ENCODE measurements around the gene IZUMO4.

Gene IZUMO4, protein sequence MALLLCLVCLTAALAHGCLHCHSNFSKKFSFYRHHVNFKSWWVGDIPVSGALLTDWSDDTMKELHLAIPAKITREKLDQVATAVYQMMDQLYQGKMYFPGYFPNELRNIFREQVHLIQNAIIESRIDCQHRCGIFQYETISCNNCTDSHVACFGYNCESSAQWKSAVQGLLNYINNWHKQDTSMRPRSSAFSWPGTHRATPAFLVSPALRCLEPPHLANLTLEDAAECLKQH

DNA sequence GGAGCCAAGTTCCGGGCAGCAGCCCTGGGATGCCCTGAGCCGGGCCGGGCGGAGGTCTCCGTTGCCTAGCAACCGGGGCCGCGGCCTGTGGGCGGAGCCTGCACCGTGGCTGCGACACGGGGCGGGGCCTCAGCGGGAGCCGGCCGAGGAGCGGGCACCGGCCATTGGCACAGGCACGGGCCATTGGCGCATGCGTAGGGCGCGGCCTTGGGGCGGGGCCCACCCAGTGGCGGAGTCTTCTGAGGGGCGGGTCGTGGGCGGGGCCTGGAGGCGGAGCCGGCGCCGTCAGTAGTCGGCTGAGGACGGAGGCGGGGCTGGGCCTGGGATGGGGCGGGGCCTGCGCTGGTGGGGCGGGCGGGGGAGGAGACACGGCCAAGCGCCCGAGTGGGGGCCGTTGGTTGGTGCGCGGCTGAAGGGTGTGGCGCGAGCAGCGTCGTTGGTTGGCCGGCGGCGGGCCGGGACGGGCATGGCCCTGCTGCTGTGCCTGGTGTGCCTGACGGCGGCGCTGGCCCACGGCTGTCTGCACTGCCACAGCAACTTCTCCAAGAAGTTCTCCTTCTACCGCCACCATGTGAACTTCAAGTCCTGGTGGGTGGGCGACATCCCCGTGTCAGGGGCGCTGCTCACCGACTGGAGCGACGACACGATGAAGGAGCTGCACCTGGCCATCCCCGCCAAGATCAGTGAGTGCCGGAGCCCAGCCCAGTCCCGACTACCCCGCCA lies at the start of gene IZUMO4:
TSS of gene IZUMO4 (plus strand) at position 436 of the 723 bp plus-strand sequence. CDS start at position 467, 31 bp downstream.
- Mint-ChIP-seq H3K27me3 (no peaks in the 10 kb centered on the region), H3K36me3 (ENCODE audit: insufficient read depth) (peaks cover 28% of the 10 kb centered on the region), H3K4me3 (peak within 1 kb of the TSS; percentile 98), H3K9me3 (no peaks in the 10 kb centered on the region), H3K4me1 (peaks cover 37% of the 10 kb centered on the region), H3K27ac (ENCODE audit: low read depth) (peak within 1 kb of the TSS; percentile 95)
- DNase-seq (ENCODE audit: low spot score in 2 of 2) (peak; percentile 98), ATAC-seq (replicated peaks; ENCODE audit: extremely low read depth, poor library complexity, severe bottlenecking) (peak; percentile 86)

DNA sequence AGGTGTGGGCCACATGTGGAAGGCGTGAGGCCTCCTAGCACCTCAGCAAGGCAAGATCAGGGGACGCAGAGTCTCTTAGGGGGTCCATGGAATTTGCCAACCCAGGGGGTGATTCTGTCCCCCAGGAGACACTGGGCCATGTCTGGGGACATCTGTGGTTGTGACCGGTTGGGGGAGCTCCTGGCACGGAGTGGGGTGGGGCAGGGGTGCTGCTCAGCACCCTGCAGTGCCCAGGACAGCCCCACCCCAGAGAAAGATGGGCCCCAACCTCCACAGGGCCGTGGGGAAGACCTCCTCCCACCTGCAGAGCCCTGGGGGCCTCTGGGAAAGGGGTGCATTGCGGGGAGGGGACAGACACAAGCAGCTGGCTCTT lies 49.7 kb upstream of the IZUMO4 start:
- DNase-seq (ENCODE audit: low spot score in 2 of 2): no peak
- ATAC-seq (replicated peaks; ENCODE audit: extremely low read depth, poor library complexity, severe bottlenecking): no peak
- Mint-ChIP-seq H3K27me3 (no peaks in the 10 kb centered on the region), H3K4me3 (peak overlapping the region; percentile 85), H3K36me3 (ENCODE audit: insufficient read depth) (peaks cover 67% of the 10 kb centered on the region), H3K27ac (ENCODE audit: low read depth) (no peak overlapping the region), H3K9me3 (no peaks in the 10 kb centered on the region), H3K4me1 (peaks cover 43% of the 10 kb centered on the region)

DNA sequence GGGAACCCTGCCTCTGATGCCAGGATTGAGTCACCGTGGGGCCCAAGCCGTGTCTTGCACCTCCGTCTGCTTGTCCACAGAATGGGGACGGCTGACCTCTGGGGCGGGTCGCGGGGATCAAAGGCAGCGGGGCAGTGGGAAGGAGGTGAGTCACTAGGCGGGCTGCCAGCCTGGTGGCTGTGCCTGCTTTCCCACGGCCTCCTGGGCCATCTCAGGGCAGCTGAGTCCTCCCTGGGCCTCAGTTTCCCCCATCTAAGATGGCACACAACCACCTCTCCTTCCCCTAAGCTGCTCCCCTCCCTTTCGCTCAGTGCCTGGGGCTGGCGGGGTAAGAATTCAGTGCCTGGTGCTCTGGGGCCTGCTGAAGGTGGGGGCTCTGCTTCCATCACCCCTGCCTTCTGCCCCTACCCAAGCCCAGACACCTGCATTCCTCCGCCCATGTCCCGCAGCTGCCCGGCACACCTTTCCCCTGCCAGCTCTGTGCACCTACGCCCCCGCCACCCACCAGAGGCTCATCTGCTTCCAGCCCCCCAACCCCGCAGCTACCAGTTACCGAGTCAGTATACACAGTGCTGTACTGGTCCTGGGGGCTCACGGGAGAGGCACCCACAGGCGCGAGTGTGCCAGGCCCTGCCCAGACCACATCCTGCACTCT lies 49.1 kb upstream of the IZUMO4 start:
- H3K36me3 Mint-ChIP-seq (ENCODE audit: insufficient read depth): peaks cover 64% of the 10 kb centered on the region
- DNase-seq (ENCODE audit: low spot score in 2 of 2) (no peak), ATAC-seq (replicated peaks; ENCODE audit: extremely low read depth, poor library complexity, severe bottlenecking) (no peak)
- H3K27me3 Mint-ChIP-seq: no peaks in the 10 kb centered on the region
- H3K4me3 Mint-ChIP-seq: peak overlapping the region; percentile 85
- H3K27ac Mint-ChIP-seq (ENCODE audit: low read depth): peak overlapping the region; percentile 73
- H3K9me3 Mint-ChIP-seq: no peaks in the 10 kb centered on the region
- peaks cover 49% of the 10 kb centered on the region for H3K4me1 Mint-ChIP-seq

DNA sequence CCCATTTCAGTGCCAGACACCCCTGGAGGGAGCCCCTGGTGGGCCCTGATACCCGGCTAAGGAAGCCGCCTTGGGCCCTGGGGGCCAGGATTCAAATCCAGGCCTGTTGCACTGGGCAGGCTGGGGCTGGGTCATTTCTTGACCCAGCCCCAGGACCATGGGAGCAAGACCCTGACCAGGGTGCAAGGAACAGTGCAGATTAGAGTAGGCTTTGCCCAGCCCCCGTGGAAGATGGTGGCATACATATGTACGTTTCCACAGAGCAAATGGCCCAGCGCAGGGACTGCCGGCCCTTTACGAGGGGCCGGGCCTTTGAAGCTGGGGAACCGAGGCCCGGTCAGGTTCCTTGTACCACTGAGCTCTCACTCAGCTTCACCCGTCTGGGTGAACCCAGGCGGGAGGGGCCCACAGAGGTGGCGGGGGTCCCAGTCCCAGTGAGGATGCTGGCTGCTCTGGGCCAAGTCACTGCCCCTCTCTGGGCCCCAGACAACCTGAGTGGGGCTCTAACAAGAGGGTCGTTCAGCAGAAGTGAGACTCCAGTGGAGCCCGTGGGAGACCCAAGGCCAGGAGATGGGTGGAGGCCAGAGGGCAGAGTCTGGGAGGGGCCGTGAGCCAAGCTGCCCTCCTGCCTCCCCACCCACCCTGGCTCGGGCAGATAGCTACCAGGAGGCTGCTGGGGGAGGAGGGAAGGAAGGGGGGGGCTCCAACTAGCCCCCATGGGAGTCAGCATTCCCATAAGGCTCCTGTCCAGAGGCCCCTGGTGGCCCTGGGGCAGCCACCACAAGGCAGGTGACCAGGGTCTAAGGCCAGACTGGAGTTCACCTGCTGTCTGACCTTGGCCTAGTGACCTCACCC lies 48.4 kb upstream of the IZUMO4 start:
- H3K4me1 Mint-ChIP-seq: peaks cover 47% of the 10 kb centered on the region

DNA sequence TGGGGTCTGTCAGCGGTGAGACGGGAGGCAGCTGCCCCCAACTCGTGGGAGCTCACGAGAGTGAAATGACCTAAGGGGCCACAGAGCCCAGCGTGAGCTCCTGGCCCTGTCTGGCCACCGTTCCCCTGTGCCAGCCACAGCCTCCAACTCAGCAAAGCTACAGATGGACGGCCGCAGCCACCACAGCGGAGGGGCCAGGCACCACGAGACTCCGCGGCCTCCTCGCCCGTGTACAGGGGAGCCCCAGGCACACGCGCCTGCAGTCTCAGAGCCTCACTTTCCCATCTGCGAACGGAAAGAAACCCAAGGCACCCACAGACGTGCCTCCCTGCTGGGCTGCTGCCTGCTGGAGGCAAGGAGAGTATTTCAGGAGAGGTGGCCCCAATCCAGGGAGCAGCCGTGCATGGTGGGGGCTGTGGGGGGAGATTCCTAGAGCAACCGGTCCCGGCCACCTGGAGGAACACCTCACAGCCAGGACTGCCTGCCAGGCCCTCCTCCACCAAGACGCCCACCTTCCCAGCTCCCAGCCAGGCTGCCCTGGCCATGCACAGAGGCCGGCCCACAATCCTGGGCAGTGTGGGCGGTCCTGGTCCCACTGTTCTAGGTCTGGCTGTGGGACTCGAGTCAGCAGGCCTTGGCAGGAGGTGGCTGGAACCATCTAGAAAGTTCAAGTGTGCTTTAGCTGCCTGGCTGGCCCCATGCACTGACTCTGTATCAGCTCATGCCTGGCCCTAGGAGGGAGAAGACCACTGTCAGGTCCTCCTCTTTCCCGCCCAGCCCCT lies 47.6 kb upstream of the IZUMO4 start:
- Mint-ChIP-seq H3K9me3 (no peaks in the 10 kb centered on the region), H3K27ac (ENCODE audit: low read depth) (peak overlapping the region; percentile 73), H3K27me3 (no peaks in the 10 kb centered on the region), H3K4me1 (peaks cover 41% of the 10 kb centered on the region), H3K4me3 (peak overlapping the region; percentile 85), H3K36me3 (ENCODE audit: insufficient read depth) (peaks cover 51% of the 10 kb centered on the region)
- ATAC-seq (replicated peaks; ENCODE audit: extremely low read depth, poor library complexity, severe bottlenecking) (no peak), DNase-seq (ENCODE audit: low spot score in 2 of 2) (no peak)

More for the DNA sequence above, 48.4 kb upstream of the IZUMO4 start:
- H3K4me3 Mint-ChIP-seq: peak overlapping the region; percentile 85
- peak overlapping the region; percentile 73 for H3K27ac Mint-ChIP-seq (ENCODE audit: low read depth)
- no peaks in the 10 kb centered on the region for H3K27me3 Mint-ChIP-seq
- H3K36me3 Mint-ChIP-seq (ENCODE audit: insufficient read depth): peaks cover 58% of the 10 kb centered on the region
- H3K9me3 Mint-ChIP-seq: no peaks in the 10 kb centered on the region
- DNase-seq (ENCODE audit: low spot score in 2 of 2) (no peak), ATAC-seq (replicated peaks; ENCODE audit: extremely low read depth, poor library complexity, severe bottlenecking) (no peak)

DNA sequence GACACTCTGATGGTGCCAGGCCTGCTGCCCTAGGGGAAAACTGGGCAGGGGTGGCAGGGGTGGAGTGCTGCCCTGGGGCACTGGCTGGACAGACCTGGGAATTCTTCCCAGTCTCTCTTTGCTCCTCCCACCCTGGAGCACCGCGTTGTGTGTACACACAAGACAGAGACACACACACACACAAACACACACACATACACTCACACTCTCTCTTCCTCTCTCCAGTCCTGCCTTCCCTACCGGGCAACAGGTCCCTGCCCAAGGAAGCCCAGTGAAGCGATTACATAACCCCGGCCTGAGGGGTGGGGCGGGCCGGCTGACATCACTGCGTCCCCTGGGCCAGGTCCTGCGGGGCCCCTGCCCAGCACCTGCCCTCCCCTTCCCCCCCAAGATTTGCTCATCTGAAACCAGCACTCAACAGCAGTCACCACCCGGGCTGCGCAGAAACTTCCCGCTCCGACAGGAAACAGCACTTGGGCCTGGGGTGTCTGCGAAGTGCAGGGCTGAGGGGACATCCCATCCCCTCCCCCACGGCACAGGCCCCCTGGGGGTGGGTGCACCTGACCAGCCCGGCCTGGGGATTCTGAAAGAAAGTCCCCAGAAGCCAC lies 46.9 kb upstream of the IZUMO4 start:
- H3K4me3 Mint-ChIP-seq: peak overlapping the region; percentile 85
- no peaks in the 10 kb centered on the region for H3K9me3 Mint-ChIP-seq
- H3K4me1 Mint-ChIP-seq: peaks cover 38% of the 10 kb centered on the region
- H3K27me3 Mint-ChIP-seq: no peaks in the 10 kb centered on the region
- peak overlapping the region; percentile 73 for H3K27ac Mint-ChIP-seq (ENCODE audit: low read depth)
- no peak for ATAC-seq (replicated peaks; ENCODE audit: extremely low read depth, poor library complexity, severe bottlenecking)
- H3K36me3 Mint-ChIP-seq (ENCODE audit: insufficient read depth): peaks cover 45% of the 10 kb centered on the region
- DNase-seq (ENCODE audit: low spot score in 2 of 2): peak in 1 of 2 donors; percentile 49

DNA sequence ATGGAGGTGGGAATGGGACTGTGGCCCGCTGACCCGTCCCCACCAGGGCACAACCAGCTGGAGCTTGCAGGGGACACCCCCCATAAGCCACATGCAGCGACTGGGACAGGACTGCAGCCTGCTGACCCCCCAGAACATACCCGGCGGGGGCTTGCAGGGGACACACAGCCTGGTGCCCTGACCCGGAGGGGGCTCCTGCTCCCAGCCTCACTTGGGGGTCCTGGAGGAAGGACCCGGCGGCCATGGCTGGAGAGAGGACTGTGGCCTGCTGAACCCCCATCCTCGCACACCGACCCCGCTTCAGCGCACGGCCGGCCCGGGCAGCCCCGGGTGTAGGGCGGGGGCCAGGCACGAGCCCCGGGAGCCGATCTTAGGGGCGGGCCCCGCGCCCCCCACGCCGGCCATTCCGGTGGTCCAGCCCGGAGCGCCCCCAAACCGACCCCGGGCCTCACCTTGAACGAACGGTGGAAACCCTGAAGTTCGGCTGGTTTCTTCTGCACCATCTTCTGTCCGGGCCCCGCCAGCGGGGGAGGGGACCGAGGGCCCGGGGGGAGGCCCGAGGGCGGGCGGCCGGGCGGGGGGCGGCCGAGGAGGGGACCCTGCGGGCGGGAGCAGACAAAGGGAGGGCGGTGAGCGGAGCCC lies 46.2 kb upstream of the IZUMO4 start:
- DNase-seq (ENCODE audit: low spot score in 2 of 2): no peak
- H3K27ac Mint-ChIP-seq (ENCODE audit: low read depth): peak overlapping the region; percentile 92
- peaks cover 40% of the 10 kb centered on the region for H3K4me1 Mint-ChIP-seq

DNA sequence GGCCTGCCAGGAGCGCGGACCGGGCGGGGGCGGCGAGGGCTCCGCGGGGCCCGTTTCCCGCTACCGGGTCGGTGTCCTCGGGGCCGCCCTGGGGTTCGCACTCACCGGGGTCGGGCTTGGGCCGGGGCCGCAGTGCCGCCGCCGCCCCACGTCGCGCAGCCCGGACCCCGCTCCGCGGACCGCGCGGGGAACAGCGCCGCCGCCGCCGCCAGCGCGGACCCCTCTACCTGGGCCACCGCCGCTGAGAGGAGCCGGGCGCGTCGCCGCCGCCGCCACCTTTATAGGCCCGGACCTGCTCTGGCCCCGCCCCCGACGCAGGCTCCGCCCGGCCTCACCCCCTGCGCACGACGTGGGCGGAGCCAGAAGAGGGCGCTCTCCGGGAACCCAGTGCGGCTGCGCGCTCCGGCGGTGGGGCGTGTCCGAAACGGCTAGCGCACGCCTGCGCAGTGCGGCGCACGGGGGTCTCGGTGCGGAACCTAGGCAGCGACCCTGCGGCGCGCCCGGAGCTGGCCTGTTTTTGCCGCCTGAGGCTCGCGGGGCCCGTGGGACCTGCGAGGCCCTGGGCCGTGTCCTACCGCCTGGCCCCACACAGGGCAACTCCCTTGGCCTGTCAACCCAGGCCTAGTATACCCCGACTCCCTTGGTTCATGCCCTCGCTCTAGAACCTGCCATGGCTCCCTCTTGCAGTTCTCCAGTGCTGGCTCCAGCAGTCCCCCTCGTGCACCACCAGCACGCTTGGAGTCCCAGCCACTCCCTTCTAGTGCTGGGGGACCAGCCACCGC lies 45.5 kb upstream of the IZUMO4 start, which contains the start of gene MKNK2:
TSS of gene MKNK2 (minus strand) at position 254 of the 782 bp plus-strand sequence. CDS start 393 bp downstream, outside the sequence.
- ATAC-seq (replicated peaks; ENCODE audit: extremely low read depth, poor library complexity, severe bottlenecking) (peak; percentile 71), DNase-seq (ENCODE audit: low spot score in 2 of 2) (peak; percentile 90 to 97)
- H3K27me3 Mint-ChIP-seq: no peaks in the 10 kb centered on the region
- peaks cover 40% of the 10 kb centered on the region for H3K36me3 Mint-ChIP-seq (ENCODE audit: insufficient read depth)
- peak within 1 kb of the TSS; percentile 85 for H3K4me3 Mint-ChIP-seq
- peak within 1 kb of the TSS; percentile 92 for H3K27ac Mint-ChIP-seq (ENCODE audit: low read depth)
- peaks cover 43% of the 10 kb centered on the region for H3K4me1 Mint-ChIP-seq
- H3K9me3 Mint-ChIP-seq: no peaks in the 10 kb centered on the region

More for the DNA sequence above, 46.2 kb upstream of the IZUMO4 start:
- H3K4me3 Mint-ChIP-seq: peak overlapping the region; percentile 85
- H3K27me3 Mint-ChIP-seq: no peaks in the 10 kb centered on the region
- no peaks in the 10 kb centered on the region for H3K9me3 Mint-ChIP-seq
- peak; percentile 2 for ATAC-seq (replicated peaks; ENCODE audit: extremely low read depth, poor library complexity, severe bottlenecking)
- peaks cover 41% of the 10 kb centered on the region for H3K36me3 Mint-ChIP-seq (ENCODE audit: insufficient read depth)

DNA sequence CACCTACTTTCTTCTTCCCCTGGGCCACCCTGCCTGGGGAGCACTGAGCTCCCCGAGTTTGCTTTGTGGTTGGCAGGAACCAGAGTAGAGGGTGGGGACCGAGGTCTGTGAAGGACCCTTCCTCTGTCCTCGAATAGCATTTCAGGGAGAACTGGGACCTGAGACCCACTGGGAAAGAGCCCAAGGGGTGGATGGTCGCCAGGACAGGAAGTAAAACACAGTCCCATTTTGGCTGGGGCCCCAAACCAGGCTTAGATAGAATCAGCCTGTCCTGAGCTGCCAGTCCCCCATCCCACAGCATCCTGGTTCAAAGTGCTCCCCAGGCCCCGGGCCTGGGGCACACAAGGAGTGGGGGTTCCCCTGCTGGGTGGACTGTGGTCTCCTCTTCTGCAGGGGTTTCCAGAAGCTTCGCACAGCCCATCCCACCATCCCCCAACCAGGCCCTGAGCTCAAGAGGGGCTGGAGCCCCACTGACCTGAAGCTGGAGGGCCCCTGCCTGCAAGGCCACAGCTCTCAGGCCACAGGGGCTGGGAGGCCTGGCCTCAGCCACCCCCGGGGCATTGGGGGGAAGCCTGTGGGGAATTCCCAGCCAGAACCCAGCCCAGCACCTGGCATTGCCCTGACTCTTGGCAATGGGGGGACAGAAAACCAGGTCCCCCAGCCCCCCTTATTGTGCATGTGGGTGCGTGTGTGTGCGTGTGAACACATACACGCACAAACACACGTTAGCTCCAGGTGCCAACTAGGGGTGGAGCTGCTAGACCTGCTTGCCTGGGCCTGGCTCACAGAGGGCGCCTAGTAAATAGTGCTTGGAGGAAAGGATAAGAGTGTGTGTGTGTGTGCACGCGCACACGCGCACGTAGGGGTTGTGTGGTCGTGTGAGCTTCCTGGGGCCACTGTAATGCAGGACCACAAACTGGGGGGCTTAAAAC lies 44.7 kb upstream of the IZUMO4 start:
- DNase-seq (ENCODE audit: low spot score in 2 of 2) (peak in 1 of 2 donors; percentile 61), ATAC-seq (replicated peaks; ENCODE audit: extremely low read depth, poor library complexity, severe bottlenecking) (peak; percentile 46)
- Mint-ChIP-seq H3K27ac (ENCODE audit: low read depth) (peak overlapping the region; percentile 92), H3K9me3 (no peaks in the 10 kb centered on the region), H3K4me3 (peak overlapping the region; percentile 85), H3K4me1 (peaks cover 39% of the 10 kb centered on the region), H3K36me3 (ENCODE audit: insufficient read depth) (peaks cover 38% of the 10 kb centered on the region), H3K27me3 (no peaks in the 10 kb centered on the region)
